AG04449 (cell line): ENCODE data around the gene YBX3.

Experiments
- CTCF ChIA-PET: fragments of 350-600 bp; formaldehyde crosslinking; extraction: SDS; loops from one replicate; lab custom pipeline; 2021; ENCODE audit warnings: antibody characterized with exemption; lab: Yijun Ruan, JAX
- POLR2A ChIA-PET: fragments of 400-600, 350-600 bp; formaldehyde crosslinking; extraction: SDS; loops from one replicate; lab custom pipeline; 2020; ENCODE audit warnings: antibody characterized with exemption, inconsistent platforms; lab: Yijun Ruan, JAX
- DNase-seq: peaks from one replicate; pipeline ENCODE4 v3.0.0-alpha.2; 2010; ENCODE audit warnings: low read depth, low spot score
- H3K4me3 ChIP-seq: 2 replicates; pipeline ENCODE4 v1.5.1; 2011; ENCODE audit warnings: low read depth, mild to moderate bottlenecking, control low read depth, low read length
- CTCF ChIP-seq: IDR thresholded peaks from one replicate; pipeline ENCODE4 v1.5.1; 2011; ENCODE audit warnings: mild to moderate bottlenecking, moderate library complexity, low read length, control low read depth, inconsistent platforms; ENCODE audit not compliant: insufficient read depth; ENCODE audit errors: missing control alignments

YBX3 gene

DNA sequence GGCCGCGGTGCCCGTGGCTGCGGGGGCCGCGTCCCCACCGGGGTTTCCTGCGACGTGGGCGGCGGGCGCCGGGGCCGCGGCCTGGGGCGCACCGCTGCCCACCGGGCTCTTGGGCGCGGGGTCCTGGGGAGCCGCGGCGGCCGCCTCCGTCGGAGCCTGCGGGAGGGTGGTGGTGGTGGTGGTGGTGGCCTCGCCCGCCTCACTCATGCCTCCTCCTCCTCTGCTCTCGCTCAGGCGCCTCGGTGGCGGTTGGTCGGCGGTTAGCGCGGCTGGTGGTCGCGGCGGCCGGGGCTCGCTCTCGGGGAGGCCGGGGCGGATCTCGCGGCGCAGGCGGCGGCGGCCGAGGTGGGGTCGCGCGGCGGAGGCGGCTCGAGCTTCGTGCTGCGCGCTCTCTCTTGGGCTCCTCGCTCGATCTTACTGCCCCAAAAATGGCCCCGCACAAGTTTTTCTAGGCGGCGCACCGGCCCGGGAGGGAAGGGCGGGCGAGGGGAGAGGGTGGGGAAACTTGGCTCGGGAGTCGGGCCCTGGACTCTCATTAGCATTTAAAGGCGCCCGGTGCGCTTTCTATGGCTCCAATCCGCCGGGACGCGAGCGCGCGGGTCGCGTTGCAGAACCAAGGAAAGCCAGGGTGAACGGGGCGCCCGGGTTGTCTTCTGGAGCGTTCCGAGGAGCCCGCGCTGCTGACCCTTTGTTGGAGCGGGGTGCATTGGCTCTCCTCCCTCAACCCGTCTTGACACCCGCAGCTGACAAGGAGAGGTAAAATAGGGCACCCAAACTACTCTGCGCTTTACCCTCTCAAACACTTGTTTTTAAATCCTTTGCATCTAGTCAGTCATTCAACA is at the start of gene YBX3:
Gene YBX3 (minus strand): TSS at position 419 of the 842 bp plus-strand sequence. CDS start 212 bp downstream, at position 207.
- TF ChIP-seq CTCF, result no peak
- POLR2A ChIA-PET, result interaction anchor here (1.0 to 1.6 kb wide), 2 partner anchors 26 to 358 kb away, joined by 3 read pairs; no protein-coding TSS in a partner anchor
- H3K4me3 ChIP-seq, result peak within 1 kb of the TSS; percentile 84
- DNase-seq, result no peak
- CTCF ChIA-PET, result interaction anchor here (1.0 to 3.6 kb wide), 2 partner anchors 24 to 27 kb away, joined by 3 to 31 read pairs; no protein-coding TSS in a partner anchor

GRCh38 chr12:10771132-10771733 is 48.1 kb upstream of the YBX3 start:
- peak; percentile 44 for TF ChIP-seq CTCF
- H3K4me3 ChIP-seq, result no peak overlapping the region
- CTCF ChIA-PET, result interaction anchor here (0.5 to 10.5 kb wide), 21 partner anchors 9 to 1263 kb away, joined by 3 to 167 read pairs (median 4); no protein-coding TSS in a partner anchor
- POLR2A ChIA-PET, result no interaction called here
- DNase-seq, result no peak

DNA sequence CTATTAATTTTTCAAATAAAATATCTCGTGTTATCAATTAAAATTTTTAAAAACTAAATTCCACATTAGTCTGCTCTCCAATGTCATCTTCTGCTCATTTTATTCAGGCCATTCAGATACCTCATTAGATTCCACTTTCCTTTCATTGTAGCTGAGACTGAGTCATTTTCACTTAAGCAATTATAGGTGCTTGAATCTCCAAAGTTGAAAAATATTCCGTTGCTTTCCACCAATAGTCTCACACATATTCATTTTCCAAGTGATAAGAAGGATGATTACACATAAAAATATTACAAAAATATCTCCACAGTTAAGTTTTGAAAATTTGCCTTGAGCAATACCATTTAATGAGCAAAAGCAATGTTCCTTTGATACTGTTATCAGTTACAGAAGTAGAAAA is 36.5 kb upstream of the YBX3 start:
- CTCF ChIA-PET, result interaction anchor here (0.8 to 2.4 kb wide), 5 partner anchors 9 to 440 kb away, joined by 3 to 10 read pairs (median 4); no protein-coding TSS in a partner anchor
- POLR2A ChIA-PET, result no interaction called here
- H3K4me3 ChIP-seq, result no peak overlapping the region
- DNase-seq, result no peak
- TF ChIP-seq CTCF, result no peak

- CTCF ChIA-PET, result interaction anchor here (0.7 to 1.0 kb wide), 2 partner anchors 14 to 15 kb away, joined by 3 read pairs; no protein-coding TSS in a partner anchor
- POLR2A ChIA-PET, result no interaction called here
- TF ChIP-seq CTCF, result no peak
- no peak overlapping the region for H3K4me3 ChIP-seq
- DNase-seq, result no peak
Measured at GRCh38 chr12:10756194-10756593, 33.1 kb upstream of the YBX3 start.

DNA sequence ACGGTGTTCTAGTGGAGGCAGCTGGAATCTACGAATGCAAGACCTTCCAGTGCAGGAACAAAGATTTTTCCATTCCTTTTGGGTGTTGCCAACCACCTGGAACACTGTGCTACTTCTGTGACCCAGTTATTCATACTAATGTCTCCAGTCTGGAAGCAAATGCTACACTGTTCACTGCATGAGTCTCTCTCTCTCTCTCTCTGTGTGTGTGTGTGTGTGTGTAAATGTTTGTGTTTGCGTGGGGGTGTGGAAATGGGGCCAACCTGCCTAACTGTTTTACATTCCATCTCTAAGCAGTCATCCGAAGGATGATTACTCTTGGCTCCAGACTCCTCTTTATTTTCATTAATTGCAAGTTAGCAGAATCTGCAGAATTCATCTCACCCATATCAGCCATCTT is 29.9 kb upstream of the YBX3 start:
- CTCF ChIA-PET, result no interaction called here
- TF ChIP-seq CTCF, result no peak
- POLR2A ChIA-PET, result no interaction called here
- peak; percentile 42 for DNase-seq
- H3K4me3 ChIP-seq, result no peak overlapping the region

GRCh38 chr12:10750385-10750727 is 27.2 kb upstream of the YBX3 start:
- ChIA-PET CTCF (interaction anchor here (0.6 to 3.5 kb wide), 49 partner anchors 8 to 740 kb away, joined by 3 to 31 read pairs (median 4); partner anchors contain the start of genes MAGOHB and YBX3), POLR2A (no interaction called here)
- DNase-seq, result no peak
- no peak for TF ChIP-seq CTCF
- H3K4me3 ChIP-seq, result no peak overlapping the region
